ENCODE measurements around the gene NATD1. TPM values are rescaled to one million over a fixed set of nuclear protein-coding genes. Genes with fewer than 3 reads are reported as not detected.
A peak's percentile ranks its signal among the peaks of the same experiment; 100 is the strongest.

The NATD1 gene
- total RNA-seq, 1 donor from 2014 or later: 7.9 TPM

- DNase-seq (ENCODE audit: low read depth) (peak; percentile 95), FAIRE-seq (peak; percentile 96)
- Histone ChIP-seq H3K4me1 (ENCODE audit: insufficient read depth, low read length) (peaks cover 31% of the 10 kb centered on the region), H3K27ac (ENCODE audit: low read depth, low read length) (peak overlapping the region; percentile 82), H3K36me3 (ENCODE audit: insufficient read depth, low read length) (no peaks in the 10 kb centered on the region), H3K79me2 (ENCODE audit: insufficient read depth, low read length) (peaks cover 26% of the 10 kb centered on the region), H4K20me1 (ENCODE audit: insufficient read depth, low read length) (peaks cover 22% of the 10 kb centered on the region), H3K4me2 (ENCODE audit: low read length) (peak overlapping the region; percentile 55), H3K9me3 (ENCODE audit: insufficient read depth, low read depth, low read length) (no peaks in the 10 kb centered on the region), H3K9ac (ENCODE audit: low read length) (peak overlapping the region; percentile 63), H2AFZ (ENCODE audit: low read depth, low read length) (no peak overlapping the region), H3K27me3 (ENCODE audit: insufficient read depth, low read length) (no peaks in the 10 kb centered on the region), H3K4me3 (ENCODE audit: insufficient read depth, low read depth, low read length) (no peak overlapping the region)
- Mint-ChIP-seq H3K4me3 (ENCODE audit: unreplicated experiment) (peak overlapping the region; percentile 52), H3K9me3 (ENCODE audit: unreplicated experiment) (no peaks in the 10 kb centered on the region), H3K27me3 (ENCODE audit: low read depth, unreplicated experiment) (peaks cover 23% of the 10 kb centered on the region), H3K36me3 (ENCODE audit: low read depth, unreplicated experiment) (no peaks in the 10 kb centered on the region), H3K4me1 (ENCODE audit: low read depth, unreplicated experiment) (peaks cover 23% of the 10 kb centered on the region), H3K27ac (ENCODE audit: unreplicated experiment) (peak overlapping the region; percentile 34)
- TF ChIP-seq CTCF (IDR thresholded peaks at IDR 0.05; ENCODE audit: insufficient read depth, low read depth, low read length) (no peak), EZH2 (IDR thresholded peaks at IDR 0.05; ENCODE audit: insufficient read depth, low read length) (no peak)
These were observed 29.0 kb upstream of the NATD1 start for GRCh38 chr17:21282231-21282630.

GRCh38 chr17:21280081-21280518, 26.9 kb upstream of the NATD1 start:
- no peak overlapping the region for H3K27ac ChIP-seq (ENCODE audit: low read depth, low read length)
- no peaks in the 10 kb centered on the region for H3K27me3 ChIP-seq (ENCODE audit: insufficient read depth, low read length)
- H3K4me1 ChIP-seq (ENCODE audit: insufficient read depth, low read length): peaks cover 32% of the 10 kb centered on the region
- H3K9me3 ChIP-seq (ENCODE audit: insufficient read depth, low read depth, low read length): no peaks in the 10 kb centered on the region
- no peaks in the 10 kb centered on the region for H3K36me3 ChIP-seq (ENCODE audit: insufficient read depth, low read length)
- H3K9ac ChIP-seq (ENCODE audit: low read length): no peak overlapping the region
- Mint-ChIP-seq H3K9me3 (ENCODE audit: unreplicated experiment) (no peaks in the 10 kb centered on the region), H3K27ac (ENCODE audit: unreplicated experiment) (no peak overlapping the region), H3K27me3 (ENCODE audit: low read depth, unreplicated experiment) (peaks cover 34% of the 10 kb centered on the region), H3K4me3 (ENCODE audit: unreplicated experiment) (no peak overlapping the region), H3K36me3 (ENCODE audit: low read depth, unreplicated experiment) (no peaks in the 10 kb centered on the region), H3K4me1 (ENCODE audit: low read depth, unreplicated experiment) (peaks cover 8% of the 10 kb centered on the region)
- H2AFZ ChIP-seq (ENCODE audit: low read depth, low read length): no peak overlapping the region
- H3K4me2 ChIP-seq (ENCODE audit: low read length): no peak overlapping the region
- TF ChIP-seq EZH2 (IDR thresholded peaks at IDR 0.05; ENCODE audit: insufficient read depth, low read length) (no peak), CTCF (IDR thresholded peaks at IDR 0.05; ENCODE audit: insufficient read depth, low read depth, low read length) (peak; percentile 93)
- peaks cover 4% of the 10 kb centered on the region for H4K20me1 ChIP-seq (ENCODE audit: insufficient read depth, low read length)
- H3K79me2 ChIP-seq (ENCODE audit: insufficient read depth, low read length): peaks cover 5% of the 10 kb centered on the region
- DNase-seq (ENCODE audit: low read depth) (peak; percentile 23), FAIRE-seq (no peak)
- no peak overlapping the region for H3K4me3 ChIP-seq (ENCODE audit: insufficient read depth, low read depth, low read length)

- Histone ChIP-seq H4K20me1 (ENCODE audit: insufficient read depth, low read length) (no peaks in the 10 kb centered on the region), H3K27me3 (ENCODE audit: insufficient read depth, low read length) (no peaks in the 10 kb centered on the region), H3K9ac (ENCODE audit: low read length) (no peak overlapping the region), H3K27ac (ENCODE audit: low read depth, low read length) (no peak overlapping the region), H3K79me2 (ENCODE audit: insufficient read depth, low read length) (no peaks in the 10 kb centered on the region), H3K9me3 (ENCODE audit: insufficient read depth, low read depth, low read length) (no peaks in the 10 kb centered on the region), H2AFZ (ENCODE audit: low read depth, low read length) (no peak overlapping the region), H3K4me2 (ENCODE audit: low read length) (no peak overlapping the region), H3K4me3 (ENCODE audit: insufficient read depth, low read depth, low read length) (no peak overlapping the region), H3K4me1 (ENCODE audit: insufficient read depth, low read length) (peaks cover 34% of the 10 kb centered on the region), H3K36me3 (ENCODE audit: insufficient read depth, low read length) (no peaks in the 10 kb centered on the region)
- no peak overlapping the region for H3K27ac Mint-ChIP-seq (ENCODE audit: unreplicated experiment)
- no peaks in the 10 kb centered on the region for H3K9me3 Mint-ChIP-seq (ENCODE audit: unreplicated experiment)
- DNase-seq (ENCODE audit: low read depth) (no peak), FAIRE-seq (no peak)
- H3K4me3 Mint-ChIP-seq (ENCODE audit: unreplicated experiment): no peak overlapping the region
- H3K36me3 Mint-ChIP-seq (ENCODE audit: low read depth, unreplicated experiment): no peaks in the 10 kb centered on the region
- TF ChIP-seq CTCF (IDR thresholded peaks at IDR 0.05; ENCODE audit: insufficient read depth, low read depth, low read length) (no peak), EZH2 (IDR thresholded peaks at IDR 0.05; ENCODE audit: insufficient read depth, low read length) (no peak)
- H3K4me1 Mint-ChIP-seq (ENCODE audit: low read depth, unreplicated experiment): peaks cover 8% of the 10 kb centered on the region
- H3K27me3 Mint-ChIP-seq (ENCODE audit: low read depth, unreplicated experiment): peaks cover 34% of the 10 kb centered on the region
These were observed 26.4 kb upstream of the NATD1 start for GRCh38 chr17:21279582-21279981.
